ENCODE measurements around the gene CYFIP1.

Gene CYFIP1

GRCh38 chr15:22874966-22875365 lies 105.2 kb downstream of the CYFIP1 start:
- no peaks in the 10 kb centered on the region for H3K9me3 ChIP-seq (ENCODE audit: control insufficient read depth, insufficient read depth, low read depth, low read length)
- H3K4me3 ChIP-seq (ENCODE audit: low read depth, low read length): no peak overlapping the region
- H3K36me3 ChIP-seq (ENCODE audit: control insufficient read depth in 2 of 2, insufficient read depth in 1 of 2, low read length in 2 of 2): peaks cover 5 to 49% of the 10 kb centered on the region in 2 experiments; a peak in 2 of 3 replicates
- ChIA-PET POLR2A (no interaction called here), CTCF (no interaction called here)
- TF ChIP-seq ZNF248 (tag by site-specific recombination; IDR thresholded peaks at IDR 0.05) (no peak), ZFP37 (tag by site-specific recombination; IDR thresholded peaks at IDR 0.05) (no peak), KLF16 (tag by site-specific recombination; IDR thresholded peaks at IDR 0.05) (no peak), ZBTB17 (tag by site-specific recombination; IDR thresholded peaks at IDR 0.05) (no peak), ELK4 (IDR thresholded peaks at IDR 0.05; ENCODE audit: borderline replicate concordance, low read depth, low read length) (no peak)
- no peak overlapping the region for H3K27ac ChIP-seq (ENCODE audit: extremely low read depth, low read depth, low read length)
- no peaks in the 10 kb centered on the region for H3K4me1 ChIP-seq (ENCODE audit: control insufficient read depth, insufficient read depth, low read length)

GRCh38 chr15:22874256-22874655 lies 105.9 kb downstream of the CYFIP1 start:
- CTCF ChIA-PET: no interaction called here
- Histone ChIP-seq H3K36me3 (ENCODE audit: control insufficient read depth in 2 of 2, insufficient read depth in 1 of 2, low read length in 2 of 2) (peaks cover 5 to 56% of the 10 kb centered on the region in 2 experiments; a peak in 2 of 3 replicates), H3K9me3 (ENCODE audit: control insufficient read depth, insufficient read depth, low read depth, low read length) (no peaks in the 10 kb centered on the region), H3K4me3 (ENCODE audit: low read depth, low read length) (no peak overlapping the region), H3K27ac (ENCODE audit: extremely low read depth, low read depth, low read length) (no peak overlapping the region), H3K4me1 (ENCODE audit: control insufficient read depth, insufficient read depth, low read length) (no peaks in the 10 kb centered on the region)
- POLR2A ChIA-PET: no interaction called here
- no peak for TF ChIP-seq ZNF132 (tag by site-specific recombination; IDR thresholded peaks at IDR 0.05; ENCODE audit: borderline replicate concordance)
- no peak for TF ChIP-seq CTCF (tag by site-specific recombination; IDR thresholded peaks at IDR 0.05)
- no peak for TF ChIP-seq REST (tag by site-specific recombination; IDR thresholded peaks at IDR 0.05)
- TF ChIP-seq ZNF571 (tag by site-specific recombination; IDR thresholded peaks at IDR 0.05): no peak
- TF ChIP-seq ZNF341 (tag by site-specific recombination; IDR thresholded peaks at IDR 0.05; ENCODE audit: low read depth): no peak
- TF ChIP-seq SP2 (tag by site-specific recombination; IDR thresholded peaks at IDR 0.05): no peak
- no peak for TF ChIP-seq SCRT2 (tag by site-specific recombination; IDR thresholded peaks at IDR 0.05)
- no peak for TF ChIP-seq ZNF202 (tag by site-specific recombination; IDR thresholded peaks at IDR 0.05; ENCODE audit: borderline replicate concordance)

- Histone ChIP-seq H3K4me1 (ENCODE audit: control insufficient read depth, insufficient read depth, low read length) (no peaks in the 10 kb centered on the region), H3K9me3 (ENCODE audit: control insufficient read depth, insufficient read depth, low read depth, low read length) (no peaks in the 10 kb centered on the region), H3K36me3 (ENCODE audit: control insufficient read depth in 2 of 2, insufficient read depth in 1 of 2, low read length in 2 of 2) (peaks cover 5 to 60% of the 10 kb centered on the region in 2 experiments; a peak in 2 of 3 replicates), H3K4me3 (ENCODE audit: low read depth, low read length) (no peak overlapping the region), H3K27ac (ENCODE audit: extremely low read depth, low read depth, low read length) (no peak overlapping the region)
- ChIA-PET CTCF (no interaction called here), POLR2A (no interaction called here)
- TF ChIP-seq ZNF626 (tag by site-specific recombination; IDR thresholded peaks at IDR 0.05): no peak
- no peak for TF ChIP-seq ZNF324 (tag by site-specific recombination; IDR thresholded peaks at IDR 0.05)
- TF ChIP-seq ZNF311 (tag by site-specific recombination; IDR thresholded peaks at IDR 0.05; ENCODE audit: borderline replicate concordance): no peak
- TF ChIP-seq ZNF133 (tag by site-specific recombination; IDR thresholded peaks at IDR 0.05): no peak
- TF ChIP-seq ZNF423 (tag by site-specific recombination; IDR thresholded peaks at IDR 0.05): no peak
- no peak for TF ChIP-seq ZNF292 (tag by site-specific recombination; IDR thresholded peaks at IDR 0.05; ENCODE audit: borderline replicate concordance, low read depth)
- TF ChIP-seq ZNF221 (tag by site-specific recombination; IDR thresholded peaks at IDR 0.05; ENCODE audit: borderline replicate concordance): no peak
- TF ChIP-seq ZNF701 (tag by site-specific recombination; IDR thresholded peaks at IDR 0.05): no peak
- no peak for TF ChIP-seq ATF2 (tag by site-specific recombination; IDR thresholded peaks at IDR 0.05; ENCODE audit: low read depth)
- TF ChIP-seq ZNF426 (tag by site-specific recombination; IDR thresholded peaks at IDR 0.05): no peak
- no peak for TF ChIP-seq ZNF248 (tag by site-specific recombination; IDR thresholded peaks at IDR 0.05)
- no peak for TF ChIP-seq ZNF843 (tag by site-specific recombination; IDR thresholded peaks at IDR 0.05)
- no peak for TF ChIP-seq KLF17 (tag by site-specific recombination; IDR thresholded peaks at IDR 0.05)
Observed at GRCh38 chr15:22873841-22874240, 106.3 kb downstream of the CYFIP1 start.

Data from HEK293 (cell line).